ENCODE measurements around the gene ODAM.

GRCh38 chr4:70181864-70182263 lies 13.7 kb upstream of the ODAM start:
- TF ChIP-seq CTBP1 (IDR thresholded peaks at IDR 0.05; ENCODE audit: borderline replicate concordance): no peak
- TF ChIP-seq FOXM1 (IDR thresholded peaks at IDR 0.05; ENCODE audit: borderline replicate concordance): no peak
- TF ChIP-seq ARNT (IDR thresholded peaks at IDR 0.05): no peak
- TF ChIP-seq ZNF384 (IDR thresholded peaks at IDR 0.05): no peak
- no peak for TF ChIP-seq TARDBP (IDR thresholded peaks at IDR 0.05)
- TF ChIP-seq FOXA1 (IDR thresholded peaks at IDR 0.05): no peak
